Measurements from ENCODE around the gene KCTD6. TPM values are rescaled to one million over a fixed set of nuclear protein-coding genes. Genes with fewer than 3 reads are reported as not detected.

KCTD6 gene
- total RNA-seq, 1 donor from 2014 or later: 9.7 TPM

DNA sequence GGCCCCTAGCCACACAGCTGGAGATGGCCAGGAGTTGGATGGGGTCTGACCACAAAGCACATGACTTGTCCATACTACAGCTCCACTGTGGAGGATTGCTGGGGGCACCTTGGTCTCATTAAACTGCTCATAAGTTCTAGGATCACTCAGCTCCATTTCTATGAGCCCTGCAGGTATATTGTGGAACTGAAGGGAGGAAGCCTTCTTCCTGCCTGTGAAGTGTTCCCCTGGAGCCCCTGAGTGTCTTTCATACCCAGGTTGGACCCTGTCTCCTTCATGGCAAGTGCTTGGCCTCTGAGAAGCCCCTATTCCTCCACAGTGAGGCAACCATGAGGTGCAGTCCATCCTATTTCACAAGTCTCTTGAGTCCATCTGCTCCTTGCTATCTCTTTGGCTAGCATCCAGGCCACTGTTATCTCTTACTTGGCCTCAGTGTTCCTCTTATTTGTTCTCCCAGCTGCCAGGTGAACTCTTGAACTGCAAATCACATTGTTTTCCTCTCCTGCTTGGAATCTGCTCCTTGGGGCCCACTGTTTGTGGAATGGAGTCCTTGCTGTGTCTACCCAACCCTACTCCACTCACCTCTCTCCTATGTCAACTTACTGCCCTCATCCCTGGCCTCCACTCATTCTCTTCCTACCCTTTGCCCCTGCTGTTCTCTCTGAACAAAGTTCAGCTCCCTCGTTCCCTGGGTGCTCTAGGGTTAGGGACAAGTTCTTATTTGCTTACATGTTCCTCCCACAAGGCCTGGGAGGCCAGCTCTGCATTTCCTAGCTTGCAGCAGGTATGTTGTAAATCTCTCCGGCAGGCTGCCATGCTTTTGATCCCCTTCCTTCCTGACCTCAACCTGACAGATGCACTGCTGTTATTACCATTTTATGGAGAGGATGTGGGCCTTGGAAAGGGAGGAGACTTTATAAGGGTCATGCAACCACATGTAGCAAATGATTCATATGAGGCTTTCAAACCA lies 43.9 kb downstream of the KCTD6 start:
- Mint-ChIP-seq H3K27me3 (ENCODE audit: low read depth) (no peaks in the 10 kb centered on the region), H3K36me3 (ENCODE audit: low read depth) (no peaks in the 10 kb centered on the region)
- no peak for DNase-seq (ENCODE audit: low spot score)

DNA sequence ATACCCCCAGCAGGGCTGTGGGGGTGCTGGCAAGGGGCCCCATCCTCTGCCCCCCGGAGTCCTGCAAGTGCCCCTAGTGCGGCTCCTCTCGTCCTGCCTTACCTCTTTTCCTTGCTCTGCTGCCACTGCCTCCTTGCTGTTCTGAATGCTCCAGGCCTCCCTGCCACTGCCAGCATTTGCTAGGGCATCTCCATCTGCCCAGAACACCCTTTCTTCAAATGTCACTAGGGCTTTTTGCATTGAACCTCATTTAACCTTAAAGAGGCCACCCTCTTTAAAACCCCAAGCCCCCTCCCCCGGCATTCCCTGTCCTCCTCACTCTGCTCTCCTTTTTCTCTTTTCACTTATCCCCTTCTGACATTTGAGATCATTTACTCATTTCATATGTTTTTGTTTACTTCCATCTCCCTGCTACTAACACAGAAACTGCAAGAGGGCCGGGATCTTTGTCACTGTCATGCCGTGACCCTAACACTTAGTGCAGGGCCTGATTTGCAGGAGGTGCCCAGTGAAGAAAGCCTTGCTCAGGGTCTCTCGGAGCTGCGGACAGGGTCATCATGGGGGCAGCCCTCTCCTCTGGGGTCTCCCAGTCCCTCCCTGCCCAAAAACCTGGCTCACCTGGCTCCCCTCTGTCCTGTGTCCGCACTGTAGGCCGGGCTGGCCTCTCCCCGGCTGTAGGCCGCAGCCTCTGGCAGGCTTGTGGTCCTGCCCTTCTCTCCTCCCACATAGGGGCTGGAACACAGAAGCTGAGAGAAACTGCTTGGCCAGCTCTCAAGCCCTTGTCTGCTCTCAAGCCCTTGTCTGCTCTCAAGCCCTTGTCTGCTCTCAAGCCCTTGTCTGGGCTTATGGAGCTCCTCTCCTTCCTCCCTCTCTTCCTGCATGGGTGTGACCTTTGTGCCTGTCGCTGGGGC lies 44.9 kb downstream of the KCTD6 start, which contains the start of gene ACOX2:
Gene ACOX2 (minus strand): TSS at position 690 of the 911 bp plus-strand sequence. CDS start 2,084 bp downstream, outside the sequence.
- Mint-ChIP-seq H3K4me3 (ENCODE audit: unreplicated experiment) (no peak within 1 kb of the TSS), H3K36me3 (ENCODE audit: low read depth) (no peaks in the 10 kb centered on the region), H3K9me3 (ENCODE audit: low read depth) (no peaks in the 10 kb centered on the region), H3K27me3 (ENCODE audit: low read depth) (no peaks in the 10 kb centered on the region), H3K4me1 (ENCODE audit: low read depth) (peaks cover 8% of the 10 kb centered on the region), H3K27ac (ENCODE audit: unreplicated experiment) (no peak within 1 kb of the TSS)
- no peak for DNase-seq (ENCODE audit: low spot score)
- TF ChIP-seq, protein P1, sequence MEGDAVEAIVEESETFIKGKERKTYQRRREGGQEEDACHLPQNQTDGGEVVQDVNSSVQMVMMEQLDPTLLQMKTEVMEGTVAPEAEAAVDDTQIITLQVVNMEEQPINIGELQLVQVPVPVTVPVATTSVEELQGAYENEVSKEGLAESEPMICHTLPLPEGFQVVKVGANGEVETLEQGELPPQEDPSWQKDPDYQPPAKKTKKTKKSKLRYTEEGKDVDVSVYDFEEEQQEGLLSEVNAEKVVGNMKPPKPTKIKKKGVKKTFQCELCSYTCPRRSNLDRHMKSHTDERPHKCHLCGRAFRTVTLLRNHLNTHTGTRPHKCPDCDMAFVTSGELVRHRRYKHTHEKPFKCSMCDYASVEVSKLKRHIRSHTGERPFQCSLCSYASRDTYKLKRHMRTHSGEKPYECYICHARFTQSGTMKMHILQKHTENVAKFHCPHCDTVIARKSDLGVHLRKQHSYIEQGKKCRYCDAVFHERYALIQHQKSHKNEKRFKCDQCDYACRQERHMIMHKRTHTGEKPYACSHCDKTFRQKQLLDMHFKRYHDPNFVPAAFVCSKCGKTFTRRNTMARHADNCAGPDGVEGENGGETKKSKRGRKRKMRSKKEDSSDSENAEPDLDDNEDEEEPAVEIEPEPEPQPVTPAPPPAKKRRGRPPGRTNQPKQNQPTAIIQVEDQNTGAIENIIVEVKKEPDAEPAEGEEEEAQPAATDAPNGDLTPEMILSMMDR (IDR thresholded peaks at IDR 0.05): no peak

More for the DNA sequence above, 43.9 kb downstream of the KCTD6 start:
- H3K27ac Mint-ChIP-seq (ENCODE audit: unreplicated experiment): no peak overlapping the region
- no peaks in the 10 kb centered on the region for H3K9me3 Mint-ChIP-seq (ENCODE audit: low read depth)
- H3K4me1 Mint-ChIP-seq (ENCODE audit: low read depth): peaks cover 8% of the 10 kb centered on the region
- H3K4me3 Mint-ChIP-seq (ENCODE audit: unreplicated experiment): no peak overlapping the region
- TF ChIP-seq, protein P1 (IDR thresholded peaks at IDR 0.05): no peak

DNA sequence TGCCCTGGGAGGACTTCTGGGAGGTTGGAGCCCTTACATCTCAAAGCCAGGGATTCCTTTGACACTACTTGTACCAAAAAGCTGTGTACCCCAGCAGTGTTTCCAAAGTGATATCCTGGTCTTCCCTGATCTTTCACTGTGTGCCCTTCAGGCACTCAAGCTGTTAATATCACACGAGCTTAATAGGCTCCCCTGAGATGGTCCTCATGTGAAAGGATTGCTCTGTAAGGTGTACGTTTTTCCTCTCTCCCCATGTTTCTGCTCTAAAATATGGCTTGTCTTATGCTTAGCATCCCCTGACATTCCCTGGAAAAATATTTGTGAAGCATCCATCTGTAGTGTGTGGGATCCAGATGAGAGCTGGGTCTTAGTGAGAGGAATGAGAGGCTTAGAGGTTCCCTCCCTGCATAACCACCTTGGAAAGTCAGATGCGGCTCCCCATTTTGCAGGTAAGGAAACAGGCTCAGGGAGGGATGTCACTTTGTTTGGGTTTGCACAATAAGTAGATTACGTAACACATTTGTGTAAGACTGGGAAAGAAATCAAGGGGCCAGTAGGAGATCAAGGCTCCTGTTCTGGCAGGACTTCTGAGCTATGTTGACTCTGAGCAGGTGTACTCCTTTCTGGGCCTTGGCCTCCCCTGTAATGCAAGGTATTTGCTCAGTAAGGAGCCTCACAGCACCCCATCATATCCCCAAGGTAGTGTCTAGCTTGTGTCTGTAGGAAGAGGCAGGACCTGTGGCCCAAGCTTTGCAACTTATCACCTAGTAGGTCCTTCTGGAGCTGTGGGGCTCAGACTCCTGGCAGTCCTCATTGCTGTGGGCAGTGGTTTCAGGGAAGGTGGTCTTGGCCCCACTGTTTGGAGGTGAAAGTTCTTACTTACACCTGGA lies 45.8 kb downstream of the KCTD6 start:
- Mint-ChIP-seq H3K9me3 (ENCODE audit: low read depth) (no peaks in the 10 kb centered on the region), H3K27ac (ENCODE audit: unreplicated experiment) (no peak overlapping the region), H3K36me3 (ENCODE audit: low read depth) (no peaks in the 10 kb centered on the region), H3K4me1 (ENCODE audit: low read depth) (peaks cover 5% of the 10 kb centered on the region), H3K27me3 (ENCODE audit: low read depth) (no peaks in the 10 kb centered on the region), H3K4me3 (ENCODE audit: unreplicated experiment) (no peak overlapping the region)
- TF ChIP-seq, protein P1 (IDR thresholded peaks at IDR 0.05): no peak
- DNase-seq (ENCODE audit: low spot score): no peak

DNA sequence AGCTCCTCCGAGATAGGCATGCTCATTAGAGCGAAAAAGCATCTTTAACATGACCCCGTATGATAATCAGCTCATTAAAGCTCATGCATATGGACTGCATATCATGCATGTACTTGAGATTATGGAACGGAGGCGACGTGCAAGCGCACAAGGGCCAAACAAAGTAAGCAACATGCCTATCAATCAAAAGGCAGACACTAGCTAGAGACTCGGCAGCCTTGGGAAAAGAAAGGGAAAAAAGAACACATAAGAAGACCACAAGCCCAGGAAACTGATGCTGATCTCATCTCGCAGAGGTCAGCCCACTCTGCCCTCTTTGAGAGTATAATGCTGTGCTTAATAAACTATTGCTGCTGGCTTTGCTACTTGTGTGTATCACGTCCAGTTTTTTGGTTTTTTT lies 47.7 kb downstream of the KCTD6 start:
- H3K36me3 Mint-ChIP-seq (ENCODE audit: low read depth): peaks cover 2% of the 10 kb centered on the region
- no peak for DNase-seq (ENCODE audit: low spot score)
- TF ChIP-seq, protein P1 (IDR thresholded peaks at IDR 0.05): no peak
- no peaks in the 10 kb centered on the region for H3K4me1 Mint-ChIP-seq (ENCODE audit: low read depth)
- no peaks in the 10 kb centered on the region for H3K9me3 Mint-ChIP-seq (ENCODE audit: low read depth)
- H3K4me3 Mint-ChIP-seq (ENCODE audit: unreplicated experiment): no peak overlapping the region
- no peak overlapping the region for H3K27ac Mint-ChIP-seq (ENCODE audit: unreplicated experiment)
- no peaks in the 10 kb centered on the region for H3K27me3 Mint-ChIP-seq (ENCODE audit: low read depth)
